WI38 (cell line): ENCODE measurements around the gene ATP6V0E2.

ENCODE experiments used
- H3K4me3 ChIP-seq: 2 replicates; pipeline ENCODE4 v1.5.1; 2011; ENCODE audit warnings: low read depth, mild to moderate bottlenecking, control low read depth, low read length
- TF ChIP-seq, protein P1 (sequence below): IDR thresholded peaks from 2 replicates; pipeline ENCODE4 v1.5.1; 2012; ENCODE audit warnings: low read depth, mild to moderate bottlenecking, control low read depth, low read length

The ATP6V0E2 gene

DNA sequence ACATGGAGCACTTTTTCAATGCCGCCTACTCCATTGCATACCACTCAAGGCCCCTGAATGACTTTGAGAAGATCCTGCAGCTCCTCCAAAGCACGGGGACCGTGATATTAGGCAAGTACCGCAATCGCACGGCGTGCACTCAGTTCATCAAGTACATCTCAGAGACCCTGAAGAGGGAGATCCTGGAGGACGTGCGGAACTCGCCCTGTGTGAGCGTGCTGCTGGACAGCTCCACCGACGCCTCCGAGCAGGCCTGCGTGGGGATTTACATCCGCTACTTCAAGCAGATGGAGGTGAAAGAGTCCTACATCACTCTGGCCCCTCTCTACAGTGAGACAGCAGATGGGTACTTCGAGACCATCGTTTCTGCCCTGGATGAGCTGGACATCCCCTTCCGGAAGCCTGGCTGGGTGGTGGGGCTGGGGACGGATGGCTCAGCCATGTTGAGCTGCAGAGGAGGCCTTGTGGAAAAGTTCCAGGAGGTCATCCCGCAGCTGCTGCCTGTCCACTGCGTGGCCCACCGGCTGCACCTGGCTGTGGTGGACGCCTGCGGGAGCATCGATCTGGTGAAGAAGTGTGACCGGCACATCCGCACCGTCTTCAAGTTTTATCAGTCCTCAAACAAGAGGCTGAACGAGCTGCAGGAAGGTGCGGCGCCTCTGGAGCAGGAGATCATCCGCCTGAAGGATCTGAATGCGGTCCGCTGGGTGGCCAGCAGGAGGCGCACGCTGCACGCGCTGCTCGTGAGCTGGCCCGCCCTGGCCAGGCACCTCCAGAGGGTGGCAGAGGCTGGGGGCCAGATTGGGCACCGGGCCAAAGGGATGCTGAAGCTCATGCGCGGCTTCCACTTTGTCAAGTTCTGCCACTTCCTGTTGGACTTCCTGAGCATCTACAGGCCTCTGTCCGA, 12.7 kb upstream of the ATP6V0E2 start:
- TF ChIP-seq, protein P1, sequence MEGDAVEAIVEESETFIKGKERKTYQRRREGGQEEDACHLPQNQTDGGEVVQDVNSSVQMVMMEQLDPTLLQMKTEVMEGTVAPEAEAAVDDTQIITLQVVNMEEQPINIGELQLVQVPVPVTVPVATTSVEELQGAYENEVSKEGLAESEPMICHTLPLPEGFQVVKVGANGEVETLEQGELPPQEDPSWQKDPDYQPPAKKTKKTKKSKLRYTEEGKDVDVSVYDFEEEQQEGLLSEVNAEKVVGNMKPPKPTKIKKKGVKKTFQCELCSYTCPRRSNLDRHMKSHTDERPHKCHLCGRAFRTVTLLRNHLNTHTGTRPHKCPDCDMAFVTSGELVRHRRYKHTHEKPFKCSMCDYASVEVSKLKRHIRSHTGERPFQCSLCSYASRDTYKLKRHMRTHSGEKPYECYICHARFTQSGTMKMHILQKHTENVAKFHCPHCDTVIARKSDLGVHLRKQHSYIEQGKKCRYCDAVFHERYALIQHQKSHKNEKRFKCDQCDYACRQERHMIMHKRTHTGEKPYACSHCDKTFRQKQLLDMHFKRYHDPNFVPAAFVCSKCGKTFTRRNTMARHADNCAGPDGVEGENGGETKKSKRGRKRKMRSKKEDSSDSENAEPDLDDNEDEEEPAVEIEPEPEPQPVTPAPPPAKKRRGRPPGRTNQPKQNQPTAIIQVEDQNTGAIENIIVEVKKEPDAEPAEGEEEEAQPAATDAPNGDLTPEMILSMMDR = peak; percentile 33; the same call in 1 of the 2 replicates
- no peak overlapping the region for H3K4me3 ChIP-seq

DNA sequence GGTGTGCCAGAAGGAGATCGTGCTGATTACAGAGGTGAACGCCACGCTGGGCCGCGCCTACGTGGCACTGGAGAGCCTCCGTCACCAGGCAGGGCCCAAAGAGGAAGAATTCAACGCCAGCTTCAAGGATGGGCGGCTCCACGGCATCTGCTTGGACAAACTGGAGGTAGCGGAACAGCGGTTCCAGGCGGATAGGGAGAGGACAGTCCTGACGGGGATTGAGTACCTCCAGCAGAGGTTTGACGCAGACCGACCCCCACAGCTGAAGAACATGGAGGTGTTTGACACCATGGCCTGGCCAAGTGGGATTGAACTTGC, 12.1 kb upstream of the ATP6V0E2 start:
- no peak overlapping the region for H3K4me3 ChIP-seq
- TF ChIP-seq, protein P1 = no peak

DNA sequence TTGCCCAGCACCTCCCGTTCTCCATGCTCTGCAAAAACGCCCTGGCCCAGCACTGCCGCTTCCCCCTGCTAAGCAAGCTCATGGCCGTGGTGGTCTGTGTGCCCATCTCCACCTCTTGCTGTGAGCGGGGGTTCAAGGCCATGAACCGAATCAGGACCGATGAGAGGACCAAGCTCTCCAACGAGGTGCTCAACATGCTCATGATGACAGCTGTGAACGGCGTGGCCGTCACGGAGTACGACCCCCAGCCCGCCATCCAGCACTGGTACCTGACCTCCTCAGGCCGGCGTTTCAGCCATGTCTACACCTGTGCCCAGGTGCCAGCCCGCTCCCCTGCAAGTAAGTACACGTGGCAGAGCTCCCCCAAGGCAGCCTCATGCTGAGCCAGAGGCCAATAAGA, 11.6 kb upstream of the ATP6V0E2 start:
- H3K4me3 ChIP-seq = no peak overlapping the region
- TF ChIP-seq, protein P1 = no peak

DNA sequence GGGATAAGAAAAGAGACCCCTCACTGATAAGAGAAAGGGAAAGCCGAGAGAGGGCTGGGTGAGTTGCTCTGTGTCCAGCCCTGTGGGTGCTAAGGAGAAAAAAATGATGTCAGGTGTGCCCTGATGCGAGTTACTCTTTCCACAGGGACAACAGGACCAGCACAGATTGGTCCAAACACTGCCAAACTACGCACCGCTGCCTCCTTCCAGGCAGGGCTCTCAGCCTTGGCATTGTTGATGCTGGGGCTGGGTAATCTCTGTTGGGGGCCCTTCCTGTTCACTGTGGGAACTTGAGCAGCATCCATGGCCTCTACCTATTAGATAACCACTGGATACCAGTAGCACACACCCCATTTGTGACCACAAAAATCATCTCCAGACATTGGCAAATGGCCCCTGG, 10.3 kb upstream of the ATP6V0E2 start:
- TF ChIP-seq, protein P1 = no peak
- no peak overlapping the region for H3K4me3 ChIP-seq

DNA sequence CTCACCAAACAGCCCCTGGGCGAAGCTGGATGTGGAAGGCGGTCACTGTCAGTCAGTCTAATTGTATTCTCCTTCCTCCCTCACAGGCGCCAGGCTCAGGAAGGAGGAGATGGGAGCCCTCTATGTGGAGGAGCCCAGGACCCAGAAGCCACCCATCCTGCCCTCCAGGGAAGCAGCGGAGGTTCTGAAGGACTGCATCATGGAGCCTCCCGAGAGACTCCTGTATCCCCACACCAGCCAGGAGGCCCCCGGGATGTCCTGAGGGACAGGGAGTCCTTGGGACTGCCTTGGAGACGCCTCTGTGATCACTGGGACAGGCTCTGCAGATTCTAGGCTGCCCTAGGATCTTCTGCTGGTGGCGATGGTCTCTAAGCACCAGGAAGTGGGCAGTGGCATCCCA, 9.7 kb upstream of the ATP6V0E2 start:
- TF ChIP-seq, protein P1 = no peak
- H3K4me3 ChIP-seq = no peak overlapping the region

DNA sequence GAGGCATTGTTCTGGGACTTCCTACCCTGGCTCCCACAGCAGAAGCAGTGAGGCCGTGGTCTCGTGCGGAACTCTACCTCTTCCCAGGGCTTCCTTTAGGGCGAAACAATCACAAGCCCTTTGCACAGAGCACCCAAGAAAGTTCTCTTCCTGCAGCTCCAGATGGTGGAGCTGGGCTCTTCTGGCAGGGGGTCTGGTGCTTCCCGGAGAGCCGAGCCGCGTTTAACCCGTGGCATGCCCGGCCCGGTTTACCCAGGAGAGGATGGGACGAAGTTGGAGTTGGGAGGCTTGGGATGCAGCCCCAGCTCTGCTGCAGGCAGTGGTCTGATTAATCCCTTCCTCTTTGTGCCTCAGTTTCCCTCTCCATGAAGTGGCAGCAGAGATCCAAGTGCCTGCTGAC, 9.0 kb upstream of the ATP6V0E2 start:
- TF ChIP-seq, protein P1 = no peak
- H3K4me3 ChIP-seq = no peak overlapping the region

DNA sequence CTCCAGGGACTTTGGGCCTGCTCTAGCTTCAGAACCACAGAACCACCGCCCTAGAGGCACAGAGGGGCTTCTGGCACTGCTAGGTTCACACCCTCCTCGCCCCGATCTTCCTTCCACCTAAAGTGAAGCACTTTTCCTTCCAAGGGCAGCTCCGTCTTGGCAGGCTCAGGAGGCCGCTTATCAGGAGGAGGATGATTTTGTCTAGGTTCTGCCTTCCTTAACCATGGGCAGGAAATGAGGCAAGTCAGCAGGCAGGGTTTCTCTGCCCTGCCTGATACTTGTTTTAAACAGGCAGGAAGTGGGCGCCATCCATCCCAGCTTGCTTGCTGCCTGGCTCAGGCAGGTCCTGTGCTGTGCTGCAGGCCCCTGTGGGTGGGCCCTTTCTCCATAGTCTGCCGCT, 8.3 kb upstream of the ATP6V0E2 start:
- TF ChIP-seq, protein P1 = no peak
- no peak overlapping the region for H3K4me3 ChIP-seq
